ENCODE data around the gene ECHDC1. TPM values are rescaled to one million over a fixed set of nuclear protein-coding genes. Genes with fewer than 3 reads are reported as not detected.
A peak's percentile ranks its signal among the peaks of the same experiment; 100 is the strongest.

The ECHDC1 gene
- total RNA-seq, 2 donors from 2014 or later: 47.9 to 56.6 TPM

GRCh38 chr6:127272576-127272975 lies 70.8 kb downstream of the ECHDC1 start:
- ATAC-seq (no peak), DNase-seq (ENCODE audit: low spot score in 2 of 2) (no peak)
- Mint-ChIP-seq H3K27ac (no peak overlapping the region), H3K36me3 (peaks cover 9 to 20% of the 10 kb centered on the region in 2 donors), H3K9me3 (no peaks in the 10 kb centered on the region)

DNA sequence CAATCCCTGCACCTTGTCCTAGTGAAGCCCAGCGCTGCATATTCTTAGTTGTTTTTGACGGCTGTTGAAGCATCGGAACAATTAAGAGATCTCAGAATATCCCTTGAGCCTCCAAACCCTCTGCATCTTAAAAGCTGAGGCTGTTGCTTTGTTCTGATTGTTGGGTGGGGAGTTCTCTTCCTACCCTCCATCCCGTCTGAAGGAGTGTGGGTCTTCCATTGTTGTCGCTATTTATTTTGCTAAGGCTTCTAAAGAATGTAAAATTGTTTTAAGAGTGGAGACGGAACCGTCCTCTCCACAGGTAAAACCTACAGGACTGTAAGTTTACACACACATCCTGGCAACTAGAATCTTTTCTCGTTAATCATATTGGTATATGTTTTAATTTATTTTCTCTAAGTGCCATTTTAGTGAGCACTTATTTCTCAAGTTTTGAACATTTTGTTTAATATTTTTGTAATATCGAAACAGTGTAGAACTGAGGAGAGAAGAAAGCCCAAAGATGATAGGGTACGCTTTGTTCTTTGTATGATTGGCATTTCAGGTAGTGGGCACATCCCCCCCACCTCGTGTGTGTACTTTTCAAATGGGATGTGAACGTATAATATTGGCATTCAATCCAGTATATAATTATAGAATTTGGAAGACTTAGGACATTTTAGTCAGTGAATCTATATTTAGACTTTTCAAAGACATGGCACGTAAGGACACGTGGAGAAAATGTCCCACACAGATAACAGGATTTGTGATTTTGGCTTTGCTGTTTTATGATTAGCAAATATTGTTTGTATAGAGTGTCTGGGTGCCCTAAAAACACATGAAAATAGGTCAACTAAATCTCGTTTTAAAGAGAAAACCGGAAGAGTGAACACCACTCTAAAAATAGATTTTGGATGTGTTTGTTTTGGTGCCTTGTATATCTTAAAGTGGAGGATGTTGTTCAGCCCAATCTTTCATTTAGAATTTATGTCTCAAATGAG lies 75.5 kb downstream of the ECHDC1 start:
- no peaks in the 10 kb centered on the region for H3K9me3 Mint-ChIP-seq
- ATAC-seq (peak in 1 of 2 donors; percentile 12), DNase-seq (ENCODE audit: low spot score in 2 of 2) (no peak)
- peaks cover 13 to 18% of the 10 kb centered on the region in 2 donors for H3K36me3 Mint-ChIP-seq
- H3K27ac Mint-ChIP-seq: peak overlapping the region; percentile 95 to 99

GRCh38 chr6:127266892-127267645 lies 76.3 kb downstream of the ECHDC1 start:
- Mint-ChIP-seq H3K36me3 (peaks cover 13 to 18% of the 10 kb centered on the region in 2 donors), H3K9me3 (no peaks in the 10 kb centered on the region), H3K27ac (peak overlapping the region; percentile 95 to 99)
- ATAC-seq: peak; percentile 67 to 75
- peak; percentile 58 to 83 for DNase-seq (ENCODE audit: low spot score in 2 of 2)

DNA sequence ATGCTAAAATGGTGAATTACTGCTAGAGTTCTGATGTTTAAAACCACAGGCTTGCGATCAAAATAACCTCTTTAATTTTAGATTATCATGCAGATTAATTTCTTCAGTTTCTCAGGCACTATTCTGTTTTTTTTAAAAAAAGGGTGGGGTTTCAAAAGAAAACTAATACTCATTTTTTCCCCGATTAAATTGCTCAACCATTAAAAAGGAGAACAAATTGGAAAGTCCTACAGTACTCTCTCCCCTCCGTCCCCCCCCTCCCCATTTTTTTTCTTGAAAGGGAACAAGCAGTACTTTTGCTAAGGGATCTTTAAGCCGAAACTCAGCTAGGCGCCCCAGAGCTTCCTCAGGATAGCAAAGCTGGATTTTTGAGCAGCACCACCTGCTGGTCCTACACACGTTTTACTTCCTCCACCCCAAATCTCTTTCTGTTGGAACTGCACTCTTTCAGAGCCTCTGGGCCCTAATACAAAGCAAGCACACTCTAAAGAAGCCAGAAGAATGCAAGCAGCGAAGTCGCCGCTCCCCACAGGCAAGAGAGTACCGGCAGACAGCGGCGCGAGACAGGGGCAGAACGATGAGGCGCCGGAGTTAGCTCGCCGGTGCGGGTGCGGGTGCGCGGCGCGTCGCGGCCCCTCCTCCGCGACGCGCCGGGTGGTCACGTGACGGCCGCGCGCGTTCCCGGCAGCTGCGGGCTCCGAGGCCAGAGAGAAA lies 77.1 kb downstream of the ECHDC1 start, which contains the start of gene RNF146:
Gene RNF146, plus strand, starts transcription at position 687 of the 714 bp plus-strand sequence. CDS start 13,475 bp downstream, outside the sequence.
- H3K9me3 Mint-ChIP-seq: no peaks in the 10 kb centered on the region
- H3K27ac Mint-ChIP-seq: peak within 1 kb of the TSS; percentile 95 to 99
- ATAC-seq: peak; percentile 84 to 85
- peaks cover 13 to 18% of the 10 kb centered on the region in 2 donors for H3K36me3 Mint-ChIP-seq
- peak in 1 of 2 donors; percentile 74 for DNase-seq (ENCODE audit: low spot score in 2 of 2)

GRCh38 chr6:127263481-127263880 lies 79.9 kb downstream of the ECHDC1 start:
- H3K9me3 Mint-ChIP-seq: no peaks in the 10 kb centered on the region
- DNase-seq (ENCODE audit: low spot score in 2 of 2): no peak
- no peak for ATAC-seq
- H3K36me3 Mint-ChIP-seq: peaks cover 6 to 18% of the 10 kb centered on the region in 2 donors
- no peak overlapping the region for H3K27ac Mint-ChIP-seq

GRCh38 chr6:127262896-127263295 lies 80.5 kb downstream of the ECHDC1 start:
- no peak for ATAC-seq
- Mint-ChIP-seq H3K9me3 (no peaks in the 10 kb centered on the region), H3K36me3 (peaks cover 6 to 12% of the 10 kb centered on the region in 2 donors), H3K27ac (no peak overlapping the region)
- DNase-seq (ENCODE audit: low spot score in 2 of 2): no peak

- Mint-ChIP-seq H3K27ac (no peak overlapping the region), H3K36me3 (no peaks in the 10 kb centered on the region), H3K9me3 (no peaks in the 10 kb centered on the region)
- ATAC-seq (no peak), DNase-seq (ENCODE audit: low spot score in 2 of 2) (no peak)
Measured at GRCh38 chr6:127255286-127255685, 88.1 kb downstream of the ECHDC1 start.

- Mint-ChIP-seq H3K9me3 (no peaks in the 10 kb centered on the region), H3K27ac (no peak overlapping the region), H3K36me3 (no peaks in the 10 kb centered on the region)
- DNase-seq (ENCODE audit: low spot score in 2 of 2) (no peak), ATAC-seq (no peak)
Measured at GRCh38 chr6:127249621-127250020, 93.8 kb downstream of the ECHDC1 start.

- H3K36me3 Mint-ChIP-seq: no peaks in the 10 kb centered on the region
- H3K9me3 Mint-ChIP-seq: no peaks in the 10 kb centered on the region
- DNase-seq (ENCODE audit: low spot score in 2 of 2): no peak
- no peak for ATAC-seq
- no peak overlapping the region for H3K27ac Mint-ChIP-seq
Measured at GRCh38 chr6:127247114-127248096, 96.0 kb downstream of the ECHDC1 start.

- H3K36me3 Mint-ChIP-seq: no peaks in the 10 kb centered on the region
- no peak overlapping the region for H3K27ac Mint-ChIP-seq
- H3K9me3 Mint-ChIP-seq: no peaks in the 10 kb centered on the region
- ATAC-seq: no peak
- DNase-seq (ENCODE audit: low spot score in 2 of 2): no peak
Measured at GRCh38 chr6:127243501-127243900, 99.9 kb downstream of the ECHDC1 start.

Other genes starting within 250 kb of the ECHDC1 start
- not detected for gene RSPO3, start 224.9 kb downstream of the ECHDC1 start, total RNA-seq
- gene RNF146, start 76.7 kb downstream of the ECHDC1 start, total RNA-seq: 10 to 100 TPM; 11.2 to 15.1 TPM
- gene KIAA0408, start 115.8 kb upstream of the ECHDC1 start, total RNA-seq: 1 to 10 TPM; 3.6 to 4.4 TPM
- gene C6orf58, start 233.6 kb upstream of the ECHDC1 start, total RNA-seq: not detected

Measured in activated naive CD4-positive, alpha-beta T cell treated with anti-CD3 and anti-CD28 coated beads, Interleukin-2, amount 50 U/mL, for 72 hours (primary cell).